Keratinocyte (primary cell): Measurements from ENCODE around the gene PPM1M. TPM values are rescaled to one million over a fixed set of nuclear protein-coding genes. Genes with fewer than 3 reads are reported as not detected.

Experiments used
- DNase-seq: peaks from one replicate; pipeline ENCODE4 v3.0.0-alpha.2; 2011; ENCODE audit warnings: low read depth, missing footprints, low spot score
- FAIRE-seq: peaks from 2 replicates; lab custom pipeline; 2011; peaks lifted over from hg19 to GRCh38; lab: Jason Lieb, UNC
- H2AFZ ChIP-seq: 2 replicates; pipeline ENCODE4 v1.6.0; 2012; ENCODE audit warnings: low read length, control low read depth, inconsistent platforms; ENCODE audit not compliant: control insufficient read depth
- H3K27ac ChIP-seq: 2 replicates; pipeline ENCODE4 v1.5.1; 2011; ENCODE audit warnings: low read length; ENCODE audit not compliant: control insufficient read depth, insufficient read depth
- H3K27me3 ChIP-seq: 3 replicates; pipeline ENCODE4 v1.6.0; 2011; ENCODE audit warnings: low read length; ENCODE audit not compliant: control insufficient read depth, insufficient read depth; ENCODE audit errors: extremely low read depth
- H3K36me3 ChIP-seq, 2 experiments: 2 replicates in 1 of 2; 3 replicates in 1 of 2; pipeline ENCODE4 v1.5.1; 2011; ENCODE audit warnings: low read length in 2 of 2, mild to moderate bottlenecking in 1 of 2; ENCODE audit not compliant: control insufficient read depth in 2 of 2, insufficient read depth in 2 of 2; ENCODE audit errors: extremely low read depth in 1 of 2
- H3K4me1 ChIP-seq: 3 replicates; pipeline ENCODE4 v1.5.1; 2011; ENCODE audit warnings: low read length; ENCODE audit not compliant: control insufficient read depth, insufficient read depth; ENCODE audit errors: extremely low read depth
- H3K4me2 ChIP-seq: 3 replicates; pipeline ENCODE4 v1.6.0; 2011; ENCODE audit warnings: low read depth, low read length; ENCODE audit not compliant: control insufficient read depth, insufficient read depth; ENCODE audit errors: extremely low read depth
- H3K4me3 ChIP-seq, 3 experiments: fragments of 200-600 bp in 1 of 3; sonication (generic) in 1 of 3; 2 replicates in 2 of 3; 3 replicates in 1 of 3; pipeline ENCODE4 v1.5.1; 2011 to 2016; ENCODE audit warnings: low read length in 3 of 3, mild to moderate bottlenecking in 3 of 3, control low read depth in 2 of 3, inconsistent platforms in 1 of 3, low read depth in 1 of 3, mixed read lengths in 1 of 3, mixed run types in 1 of 3, moderate library complexity in 1 of 3; ENCODE audit not compliant: control insufficient read depth in 2 of 3, insufficient read depth in 2 of 3; ENCODE audit errors: extremely low read depth in 1 of 3
- H3K79me2 ChIP-seq: 2 replicates; pipeline ENCODE4 v1.6.0; 2012; ENCODE audit warnings: low read length; ENCODE audit not compliant: control insufficient read depth, insufficient read depth
- H3K9ac ChIP-seq: 3 replicates; pipeline ENCODE4 v1.6.0; 2011; ENCODE audit warnings: low read length; ENCODE audit not compliant: control insufficient read depth, insufficient read depth; ENCODE audit errors: extremely low read depth
- H3K9me1 ChIP-seq: 3 replicates; pipeline ENCODE4 v1.6.0; 2011; ENCODE audit warnings: low read length; ENCODE audit not compliant: control insufficient read depth, insufficient read depth; ENCODE audit errors: extremely low read depth
- H3K9me3 ChIP-seq: 2 replicates; pipeline ENCODE4 v1.5.1; 2012; ENCODE audit warnings: low read depth, low read length; ENCODE audit not compliant: control insufficient read depth
- H4K20me1 ChIP-seq: 3 replicates; pipeline ENCODE4 v1.6.0; 2011; ENCODE audit warnings: low read length; ENCODE audit not compliant: control insufficient read depth, insufficient read depth; ENCODE audit errors: extremely low read depth
- CTCF ChIP-seq, 3 experiments: IDR thresholded peaks in 1 of 3; conservative IDR thresholded peaks in 1 of 3; optimal IDR thresholded peaks in 1 of 3; 2 replicates in 2 of 3; 3 replicates in 1 of 3; pipeline versions ENCODE3 to v1.5.1; 2011; ENCODE audit warnings: low read length in 3 of 3, mild to moderate bottlenecking in 3 of 3, moderate library complexity in 2 of 3, control low read depth in 1 of 3, inconsistent platforms in 1 of 3; ENCODE audit not compliant: insufficient read depth in 2 of 3; ENCODE audit errors: extremely low read depth in 1 of 3
- EZH2 ChIP-seq: IDR thresholded peaks from one replicate; pipeline ENCODE4 v1.6.1; 2012; ENCODE audit warnings: inconsistent platforms, mild to moderate bottlenecking, low read length, moderate library complexity
- dilution Hi-C: fragments of 300-500 bp; cut with MboI; formaldehyde crosslinking; loops from one replicate; pipeline ENCODE4 v1.7.0; 2020; ENCODE audit warnings: low sequenced_read_pairs; ENCODE audit not compliant: extremely low pct_ligation_motif_present
- polyA plus RNA-seq, 5 experiments: library from polyadenylated mRNA; depleted of rRNA in 3 of 5; stranded (reverse) in 3 of 5; stranded (forward) in 1 of 5; unstranded in 1 of 5; fragments of >200 nt; gene quantifications; 1 replicate in 1 of 5; 2 replicates in 3 of 5; 3 replicates in 1 of 5; pipeline versions ENCODE4 v1.2.1 to v1.2.3, GENCODE V29; 2011 to 2012; ENCODE audit warnings: missing spikeins in 2 of 5, low read depth in 1 of 5, low replicate concordance in 1 of 5

The PPM1M gene
- polyA plus RNA-seq, 1 donor (not counting 4 experiments of a cell fraction or from before 2014, with no cell fraction given): 6.4 TPM

DNA sequence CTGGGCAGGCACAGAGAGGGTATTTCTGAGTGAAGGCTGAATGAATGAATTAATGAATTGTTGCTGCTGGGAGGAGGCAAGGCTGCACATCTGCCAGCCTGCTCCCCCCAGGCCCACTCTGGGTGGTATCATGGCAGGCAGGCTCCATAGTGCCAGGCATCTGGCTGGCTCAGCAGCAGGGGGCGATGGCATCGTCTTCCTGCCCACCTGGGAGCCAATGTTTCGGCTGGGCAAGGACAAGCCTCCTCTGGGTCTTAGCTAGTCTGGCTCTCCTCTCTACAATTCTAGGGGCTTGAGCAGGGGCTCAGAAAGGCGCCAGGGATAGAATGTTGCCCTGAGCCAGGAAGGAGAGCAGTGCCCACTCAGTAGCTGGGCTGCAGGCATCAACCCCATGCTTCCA, 18.4 kb upstream of the PPM1M start:
- Histone ChIP-seq H2AFZ (no peak overlapping the region), H3K27me3 (no peaks in the 10 kb centered on the region), H3K9ac (no peak overlapping the region), H3K4me1 (no peaks in the 10 kb centered on the region), H4K20me1 (no peaks in the 10 kb centered on the region), H3K79me2 (peaks cover 7% of the 10 kb centered on the region), H3K4me3 (no peak overlapping the region), H3K9me3 (no peaks in the 10 kb centered on the region), H3K9me1 (peaks cover 2% of the 10 kb centered on the region), H3K4me2 (no peak overlapping the region), H3K36me3 (peaks cover 33 to 34% of the 10 kb centered on the region in 2 experiments), H3K27ac (no peak overlapping the region)
- DNase-seq (no peak), FAIRE-seq (no peak)
- dilution Hi-C loops: no loop called here
- no peak for TF ChIP-seq EZH2
- TF ChIP-seq CTCF (optimal IDR thresholded peaks at IDR 0.05 in 1 of 3, IDR thresholded peaks at IDR 0.05 in 1 of 3, conservative IDR thresholded peaks at IDR 0.05 in 1 of 3; ENCODE audit: extremely low read depth in 1 of 3, insufficient read depth in 2 of 3, low read length in 3 of 3): no peak

GRCh38 chr3:52227766-52228165, 17.8 kb upstream of the PPM1M start:
- peaks cover 33 to 36% of the 10 kb centered on the region in 2 experiments for H3K36me3 ChIP-seq
- no peak overlapping the region for H3K27ac ChIP-seq
- H3K9me1 ChIP-seq: peaks cover 2% of the 10 kb centered on the region
- DNase-seq (no peak), FAIRE-seq (no peak)
- dilution Hi-C loops: no loop called here
- no peak overlapping the region for H3K4me2 ChIP-seq
- H3K9me3 ChIP-seq: no peaks in the 10 kb centered on the region
- H3K4me3 ChIP-seq: no peak overlapping the region
- no peak overlapping the region for H2AFZ ChIP-seq
- TF ChIP-seq EZH2 (no peak), CTCF (optimal IDR thresholded peaks at IDR 0.05 in 1 of 3, IDR thresholded peaks at IDR 0.05 in 1 of 3, conservative IDR thresholded peaks at IDR 0.05 in 1 of 3; ENCODE audit: extremely low read depth in 1 of 3, insufficient read depth in 2 of 3, low read length in 3 of 3) (no peak)
- peaks cover 10% of the 10 kb centered on the region for H3K79me2 ChIP-seq
- H3K4me1 ChIP-seq: no peaks in the 10 kb centered on the region
- H3K27me3 ChIP-seq: no peaks in the 10 kb centered on the region
- H3K9ac ChIP-seq: no peak overlapping the region
- H4K20me1 ChIP-seq: no peaks in the 10 kb centered on the region
